Astrocyte of the cerebellum (primary cell): Measurements from ENCODE around the gene TTYH3.
"Not testable (repeated sequence)": the region's sequence is repeated elsewhere in the genome, so short reads cannot be mapped to it uniquely, and the experiment has no call there.

Source experiments
- DNase-seq: peaks from one replicate; pipeline ENCODE4 v3.0.0-alpha.2; 2011; ENCODE audit warnings: low read depth
- H3K4me3 ChIP-seq: 2 replicates; pipeline ENCODE4 v1.5.1; 2011; ENCODE audit warnings: mild to moderate bottlenecking, low read depth, low read length, moderate library complexity
- in situ Hi-C: cut with HindIII; loops from 2 replicates; pipeline ENCODE4 v1.10.0; 2017; ENCODE audit warnings: low sequenced_read_pairs
- TF ChIP-seq, protein P1 (sequence below): IDR thresholded peaks from 2 replicates; pipeline ENCODE4 v1.5.1; 2012; ENCODE audit warnings: low read length, low read depth, moderate library complexity, mild to moderate bottlenecking; ENCODE audit errors: missing control alignments

Gene TTYH3

GRCh38 chr7:2607122-2607922 is 24.5 kb upstream of the TTYH3 start:
- no peak for DNase-seq
- H3K4me3 ChIP-seq, result no peak overlapping the region
- TF ChIP-seq, protein P1, sequence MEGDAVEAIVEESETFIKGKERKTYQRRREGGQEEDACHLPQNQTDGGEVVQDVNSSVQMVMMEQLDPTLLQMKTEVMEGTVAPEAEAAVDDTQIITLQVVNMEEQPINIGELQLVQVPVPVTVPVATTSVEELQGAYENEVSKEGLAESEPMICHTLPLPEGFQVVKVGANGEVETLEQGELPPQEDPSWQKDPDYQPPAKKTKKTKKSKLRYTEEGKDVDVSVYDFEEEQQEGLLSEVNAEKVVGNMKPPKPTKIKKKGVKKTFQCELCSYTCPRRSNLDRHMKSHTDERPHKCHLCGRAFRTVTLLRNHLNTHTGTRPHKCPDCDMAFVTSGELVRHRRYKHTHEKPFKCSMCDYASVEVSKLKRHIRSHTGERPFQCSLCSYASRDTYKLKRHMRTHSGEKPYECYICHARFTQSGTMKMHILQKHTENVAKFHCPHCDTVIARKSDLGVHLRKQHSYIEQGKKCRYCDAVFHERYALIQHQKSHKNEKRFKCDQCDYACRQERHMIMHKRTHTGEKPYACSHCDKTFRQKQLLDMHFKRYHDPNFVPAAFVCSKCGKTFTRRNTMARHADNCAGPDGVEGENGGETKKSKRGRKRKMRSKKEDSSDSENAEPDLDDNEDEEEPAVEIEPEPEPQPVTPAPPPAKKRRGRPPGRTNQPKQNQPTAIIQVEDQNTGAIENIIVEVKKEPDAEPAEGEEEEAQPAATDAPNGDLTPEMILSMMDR, result no peak
- in situ Hi-C loops, result no loop called here

DNA sequence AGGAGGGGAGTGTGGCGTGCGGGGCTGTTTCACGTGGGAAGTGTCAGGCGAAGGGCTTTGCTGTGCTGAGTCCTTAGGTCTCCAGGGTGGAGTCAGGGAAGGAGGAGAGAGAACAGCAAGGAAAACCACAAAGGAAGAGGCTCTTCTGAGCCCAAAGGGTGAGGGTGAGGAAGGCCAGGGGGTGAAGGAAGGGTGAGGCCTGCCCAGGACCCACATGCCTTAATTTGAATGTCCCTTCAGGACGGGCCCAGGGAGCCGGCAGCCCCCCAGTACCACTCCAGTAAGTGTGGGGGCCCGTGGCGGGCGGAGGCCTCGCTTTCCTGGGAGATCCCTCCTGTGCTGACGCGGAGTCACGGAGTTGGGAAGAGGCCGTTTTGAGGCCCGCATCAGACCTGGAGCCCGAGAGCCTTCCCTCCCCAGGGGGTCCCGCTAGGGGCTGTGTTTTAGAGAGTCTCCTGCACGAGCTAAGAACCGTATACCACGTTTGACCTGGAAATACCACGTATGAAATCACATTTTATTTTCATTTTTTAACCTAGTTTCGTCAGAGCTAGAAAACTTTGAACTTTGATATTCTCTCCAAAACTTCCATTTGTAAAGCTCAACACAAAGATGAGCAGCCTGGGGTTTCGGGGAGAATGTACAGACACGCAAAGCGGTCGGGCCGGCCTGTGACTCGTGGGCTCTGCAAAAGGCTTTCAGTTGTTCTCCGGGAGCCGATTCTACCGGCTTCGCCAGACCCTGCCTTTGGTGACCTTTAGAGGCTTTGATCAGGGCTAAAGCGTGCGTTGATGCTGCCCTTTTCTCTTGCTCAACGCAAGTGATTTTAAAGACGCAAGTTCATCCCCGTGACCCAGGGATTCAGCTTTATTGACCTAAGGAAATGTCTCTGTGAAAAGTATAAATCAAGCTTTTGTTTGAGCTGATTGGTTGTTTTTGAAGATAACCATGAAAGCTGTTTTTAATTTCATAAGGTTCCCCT is 23.6 kb upstream of the TTYH3 start:
- no peak overlapping the region for H3K4me3 ChIP-seq
- TF ChIP-seq, protein P1, result no peak
- DNase-seq, result no peak
- in situ Hi-C loops, result no loop called here

- no peak for DNase-seq
- H3K4me3 ChIP-seq, result no peak overlapping the region
- TF ChIP-seq, protein P1, result peak; percentile 57
- in situ Hi-C loops, result no loop called here
Measured at GRCh38 chr7:2608921-2609411, 22.8 kb upstream of the TTYH3 start.

- in situ Hi-C loops, result loop anchor here (5.0 kb wide), 1 partner anchor 42 kb away; no protein-coding TSS in a partner anchor
- DNase-seq, H3K4me3 ChIP-seq: not testable (repeated sequence)
Measured at GRCh38 chr7:2609646-2610045, 22.1 kb upstream of the TTYH3 start.

DNA sequence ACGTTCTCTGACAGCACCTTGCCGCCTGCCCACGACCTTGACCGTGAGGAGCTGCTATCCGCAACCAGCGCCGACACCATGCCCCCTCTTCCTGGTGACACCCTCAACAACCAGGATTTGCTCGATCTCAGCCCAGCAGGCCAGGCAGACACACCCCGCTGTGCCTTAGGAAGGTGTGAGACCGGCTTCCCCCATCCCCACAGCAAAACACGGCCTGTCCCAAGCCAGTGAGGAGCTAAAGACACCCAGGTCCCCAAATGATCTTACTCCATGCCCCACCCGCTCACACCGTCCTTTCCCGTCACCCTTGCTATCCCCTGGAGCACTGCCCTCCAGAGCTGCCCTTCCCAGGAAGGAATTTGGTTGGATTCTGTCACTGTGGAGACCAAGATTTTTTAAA is 21.3 kb upstream of the TTYH3 start:
- TF ChIP-seq, protein P1, result no peak
- no peak for DNase-seq
- in situ Hi-C loops, result loop anchor here (5.0 kb wide), 1 partner anchor 43 kb away; no protein-coding TSS in a partner anchor
- H3K4me3 ChIP-seq, result no peak overlapping the region

- TF ChIP-seq, protein P1, result no peak
- H3K4me3 ChIP-seq, result no peak overlapping the region
- in situ Hi-C loops, result loop anchor here (5.0 kb wide), 1 partner anchor 44 kb away; no protein-coding TSS in a partner anchor
- DNase-seq, result no peak
Measured at GRCh38 chr7:2610898-2611297, 20.9 kb upstream of the TTYH3 start.
